D721Med (cell line): ENCODE results near the gene SLC7A6OS.

Source experiments
- DNase-seq: peaks from one replicate; pipeline ENCODE4 v3.0.0; 2011; ENCODE audit warnings: low spot score; ENCODE audit not compliant: insufficient read length
- FAIRE-seq: peaks from 2 replicates; lab custom pipeline; 2011; peaks lifted over from hg19 to GRCh38; lab: Jason Lieb, UNC
- TF ChIP-seq, protein P1 (sequence below): IDR thresholded peaks from 2 replicates; pipeline ENCODE4 v1.5.1; 2012; ENCODE audit warnings: mild to moderate bottlenecking, control low read depth; ENCODE audit not compliant: insufficient read depth; ENCODE audit errors: missing control alignments

Gene SLC7A6OS

GRCh38 chr16:68332411-68333121 lies 21.8 kb upstream of the SLC7A6OS start:
- no peak for FAIRE-seq
- TF ChIP-seq, protein P1, sequence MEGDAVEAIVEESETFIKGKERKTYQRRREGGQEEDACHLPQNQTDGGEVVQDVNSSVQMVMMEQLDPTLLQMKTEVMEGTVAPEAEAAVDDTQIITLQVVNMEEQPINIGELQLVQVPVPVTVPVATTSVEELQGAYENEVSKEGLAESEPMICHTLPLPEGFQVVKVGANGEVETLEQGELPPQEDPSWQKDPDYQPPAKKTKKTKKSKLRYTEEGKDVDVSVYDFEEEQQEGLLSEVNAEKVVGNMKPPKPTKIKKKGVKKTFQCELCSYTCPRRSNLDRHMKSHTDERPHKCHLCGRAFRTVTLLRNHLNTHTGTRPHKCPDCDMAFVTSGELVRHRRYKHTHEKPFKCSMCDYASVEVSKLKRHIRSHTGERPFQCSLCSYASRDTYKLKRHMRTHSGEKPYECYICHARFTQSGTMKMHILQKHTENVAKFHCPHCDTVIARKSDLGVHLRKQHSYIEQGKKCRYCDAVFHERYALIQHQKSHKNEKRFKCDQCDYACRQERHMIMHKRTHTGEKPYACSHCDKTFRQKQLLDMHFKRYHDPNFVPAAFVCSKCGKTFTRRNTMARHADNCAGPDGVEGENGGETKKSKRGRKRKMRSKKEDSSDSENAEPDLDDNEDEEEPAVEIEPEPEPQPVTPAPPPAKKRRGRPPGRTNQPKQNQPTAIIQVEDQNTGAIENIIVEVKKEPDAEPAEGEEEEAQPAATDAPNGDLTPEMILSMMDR, result no peak
- no peak for DNase-seq

- no peak for FAIRE-seq
- TF ChIP-seq, protein P1, result no peak
- DNase-seq, result no peak
Observed at GRCh38 chr16:68331879-68332410, 21.2 kb upstream of the SLC7A6OS start.

GRCh38 chr16:68328860-68329390 lies 18.2 kb upstream of the SLC7A6OS start:
- FAIRE-seq (no peak), DNase-seq (no peak)
- TF ChIP-seq, protein P1, result no peak

DNA sequence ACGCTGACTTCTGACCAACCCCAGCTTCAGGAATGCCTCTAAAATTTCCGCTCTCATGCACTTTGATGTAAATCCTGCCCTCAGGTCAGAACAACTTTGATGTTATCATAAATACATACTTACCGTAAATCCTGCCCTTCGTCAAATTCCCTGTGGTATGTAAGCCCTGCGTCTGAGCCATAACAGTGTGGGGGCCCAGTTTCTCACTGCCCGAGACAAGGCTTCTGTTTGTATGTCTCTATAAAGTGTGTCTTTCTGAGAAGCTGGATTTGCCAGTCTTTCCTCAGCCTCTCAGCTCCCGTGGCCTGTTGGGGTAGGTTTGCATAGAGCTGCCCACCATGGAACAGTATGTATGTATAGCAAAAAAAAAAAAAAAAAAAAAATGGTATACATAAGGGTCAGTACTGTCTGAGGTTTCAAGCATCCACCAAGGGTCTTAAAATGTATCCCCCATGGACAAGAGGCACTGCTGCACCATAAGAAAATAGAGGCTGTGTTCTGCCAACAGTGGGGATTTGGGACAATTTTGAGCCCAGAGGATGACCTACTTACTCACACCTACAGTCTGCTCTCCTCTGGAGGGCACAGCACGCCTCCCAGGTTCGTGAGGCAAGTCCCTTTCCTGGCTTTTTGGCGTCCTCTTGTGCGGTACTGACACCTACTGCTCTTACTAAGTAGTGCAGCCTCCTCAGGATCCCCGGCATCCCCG lies 17.6 kb upstream of the SLC7A6OS start:
- TF ChIP-seq, protein P1, result peak; percentile 99
- DNase-seq (peak; percentile 33), FAIRE-seq (no peak)

- TF ChIP-seq, protein P1, result no peak
- FAIRE-seq (no peak), DNase-seq (no peak)
Observed at GRCh38 chr16:68324780-68325357, 14.1 kb upstream of the SLC7A6OS start.

- DNase-seq, result no peak
- TF ChIP-seq, protein P1, result no peak
- no peak for FAIRE-seq
Observed at GRCh38 chr16:68324336-68324735, 13.6 kb upstream of the SLC7A6OS start.
